Measurements from ENCODE around the gene KDM4B. TPM values are rescaled to one million over a fixed set of nuclear protein-coding genes. Genes with fewer than 3 reads are reported as not detected.

KDM4B gene
- total RNA-seq, 4 donors from 2014 or later = 29.2 to 43.8 (median 38.7) TPM

- ATAC-seq = no peak
- Histone ChIP-seq H3K36me3 (peaks cover 0 to 58% of the 10 kb centered on the region in 2 donors), H3K4me3 (no peak overlapping the region), H3K4me1 (peaks cover 0 to 31% (median 22%) of the 10 kb centered on the region in 3 donors), H3K9me3 (no peaks in the 10 kb centered on the region), H3K27ac (no peak overlapping the region), H3K27me3 (no peaks in the 10 kb centered on the region)
- 40% methylated on average over 1 of the region's 13 CpGs; no CpG with 5 or more reads in 1 of the 2 donors for WGBS, 2 donors (ENCODE audit: low coverage in 1 of 2)
- TF ChIP-seq POLR2A (IDR thresholded peaks at IDR 0.05) = no peak
- no peak for TF ChIP-seq CTCF (IDR thresholded peaks at IDR 0.05)
- TF ChIP-seq EP300 (IDR thresholded peaks at IDR 0.05) = no peak
- TF ChIP-seq POLR2AphosphoS5 (IDR thresholded peaks at IDR 0.05) = no peak
Observed at GRCh38 chr19:5129691-5130090, 160.8 kb downstream of the KDM4B start.

GRCh38 chr19:5130371-5131030, 161.6 kb downstream of the KDM4B start:
- no peaks in the 10 kb centered on the region for H3K27me3 ChIP-seq
- no peaks in the 10 kb centered on the region for H3K9me3 ChIP-seq
- peaks cover 0 to 59% of the 10 kb centered on the region in 2 donors for H3K36me3 ChIP-seq
- no peak for ATAC-seq
- H3K4me1 ChIP-seq = peaks cover 0 to 31% (median 22%) of the 10 kb centered on the region in 3 donors
- H3K27ac ChIP-seq = no peak overlapping the region
- no peak overlapping the region for H3K4me3 ChIP-seq
- 60 to 90% methylated on average over 1 to 15 of the region's 27 CpGs for WGBS, 2 donors (ENCODE audit: low coverage in 1 of 2)
- TF ChIP-seq CTCF (IDR thresholded peaks at IDR 0.05) = no peak
- TF ChIP-seq POLR2A (IDR thresholded peaks at IDR 0.05) = no peak
- no peak for TF ChIP-seq EP300 (IDR thresholded peaks at IDR 0.05)

- no peak for ATAC-seq
- H3K9me3 ChIP-seq = no peaks in the 10 kb centered on the region
- H3K36me3 ChIP-seq = peaks cover 0 to 64% of the 10 kb centered on the region in 2 donors
- H3K4me1 ChIP-seq = peaks cover 0 to 31% (median 22%) of the 10 kb centered on the region in 3 donors
- no CpG with 5 or more reads among the region's 21 CpGs for WGBS, 2 donors (ENCODE audit: low coverage in 1 of 2)
- H3K27me3 ChIP-seq = no peaks in the 10 kb centered on the region
- no peak overlapping the region for H3K27ac ChIP-seq
- TF ChIP-seq POLR2AphosphoS5 (IDR thresholded peaks at IDR 0.05) = no peak
- TF ChIP-seq CTCF (IDR thresholded peaks at IDR 0.05) = no peak
- TF ChIP-seq EP300 (IDR thresholded peaks at IDR 0.05) = no peak
- TF ChIP-seq POLR2A (IDR thresholded peaks at IDR 0.05) = no peak
- no peak overlapping the region for H3K4me3 ChIP-seq
Observed at GRCh38 chr19:5131031-5131505, 162.2 kb downstream of the KDM4B start.

- ATAC-seq = no peak
- Histone ChIP-seq H3K36me3 (peaks cover 0 to 70% of the 10 kb centered on the region in 2 donors), H3K4me1 (peaks cover 0 to 27% (median 22%) of the 10 kb centered on the region in 3 donors), H3K27me3 (no peaks in the 10 kb centered on the region), H3K4me3 (no peak overlapping the region), H3K9me3 (no peaks in the 10 kb centered on the region), H3K27ac (no peak overlapping the region)
- TF ChIP-seq POLR2A (IDR thresholded peaks at IDR 0.05) = no peak
- 90% methylated on average over 2 of the region's 25 CpGs; no CpG with 5 or more reads in 1 of the 2 donors for WGBS, 2 donors (ENCODE audit: low coverage in 1 of 2)
Observed at GRCh38 chr19:5131506-5132205, 162.7 kb downstream of the KDM4B start.

GRCh38 chr19:5132206-5132560, 163.3 kb downstream of the KDM4B start:
- Histone ChIP-seq H3K9me3 (no peaks in the 10 kb centered on the region), H3K36me3 (peaks cover 0 to 75% of the 10 kb centered on the region in 2 donors), H3K27me3 (no peaks in the 10 kb centered on the region), H3K27ac (no peak overlapping the region), H3K4me1 (peaks cover 0 to 22% (median 20%) of the 10 kb centered on the region in 3 donors), H3K4me3 (no peak overlapping the region)
- 60 to 70% methylated on average over 1 to 2 of the region's 8 CpGs for WGBS, 2 donors (ENCODE audit: low coverage in 1 of 2)
- no peak for ATAC-seq
- TF ChIP-seq POLR2A (IDR thresholded peaks at IDR 0.05) (no peak), POLR2AphosphoS5 (IDR thresholded peaks at IDR 0.05) (no peak), EP300 (IDR thresholded peaks at IDR 0.05) (no peak), CTCF (IDR thresholded peaks at IDR 0.05) (no peak)

Measured in gastroesophageal sphincter (tissue), 4 donors.